Activated naive CD8-positive, alpha-beta T cell treated with anti-CD3 and anti-CD28 coated beads, Interleukin-2, amount 50 U/mL, for 16 hours (primary cell): ENCODE measurements around the gene SLC22A12.
"Not testable (repeated sequence)": the region's sequence is repeated elsewhere in the genome, so short reads cannot be mapped to it uniquely, and the experiment has no call there.

Experiments
- DNase-seq: peaks from one replicate; pipeline ENCODE4 v3.0.0-alpha.2; 2020; ENCODE audit warnings: low read depth, low spot score

Gene SLC22A12

DNA sequence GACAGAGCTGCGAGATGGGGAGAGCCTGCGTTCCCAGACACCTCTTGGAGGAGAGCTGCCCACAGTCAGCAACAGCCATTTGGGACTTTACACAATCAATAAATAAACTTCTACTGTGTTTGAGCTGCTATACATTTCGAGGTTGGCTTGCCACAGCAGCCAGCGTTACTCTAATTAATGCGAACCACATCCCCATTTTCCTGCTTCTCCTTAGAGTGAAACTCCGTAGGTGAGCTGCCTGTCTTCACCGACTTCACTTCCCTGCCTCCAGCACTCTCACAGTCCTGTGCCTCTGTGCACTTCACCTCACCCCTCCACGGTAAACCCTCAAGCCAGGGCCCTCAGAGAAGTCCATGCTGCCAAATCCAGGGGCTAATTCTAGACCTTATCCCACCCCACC is 5.9 kb upstream of the SLC22A12 start:
- no peak for DNase-seq

DNA sequence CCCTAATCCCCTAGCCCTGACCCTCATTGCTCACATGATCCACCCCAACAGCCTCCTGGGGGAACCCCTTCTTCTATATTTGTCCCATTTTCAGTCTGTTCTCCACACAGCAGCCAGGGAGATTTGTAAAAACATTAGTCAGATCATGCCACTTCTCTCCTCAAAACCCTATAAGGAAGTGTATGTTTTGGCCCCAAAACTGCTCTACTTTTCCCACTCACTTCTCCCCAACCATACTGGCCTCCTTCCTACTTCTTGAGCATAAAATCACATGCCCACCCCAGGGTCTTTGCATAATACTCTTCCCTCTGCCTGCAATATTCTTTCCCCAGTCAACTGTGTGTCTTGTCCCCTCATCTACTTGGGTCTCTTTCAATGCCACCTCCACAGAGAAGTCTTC is 4.7 kb upstream of the SLC22A12 start:
- no peak for DNase-seq

DNA sequence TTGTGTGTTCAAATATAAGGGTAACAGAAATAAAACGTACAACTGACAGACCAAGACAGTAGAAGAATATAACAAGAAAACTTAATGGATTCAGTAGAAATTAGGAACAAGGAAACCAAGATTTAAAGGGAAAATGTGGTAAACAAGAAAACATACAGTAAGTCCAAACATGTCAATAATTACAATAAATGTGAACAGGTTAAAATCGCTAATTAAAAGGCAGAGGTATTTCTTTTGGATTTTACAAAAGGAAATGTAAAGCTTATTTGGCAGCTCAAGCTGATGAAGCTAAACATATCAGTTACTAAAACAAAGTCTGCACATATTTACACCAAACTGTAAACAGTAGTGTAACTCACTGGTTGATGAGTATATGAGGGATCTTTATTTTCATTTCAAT is 2.3 kb upstream of the SLC22A12 start:
- DNase-seq: no peak

DNA sequence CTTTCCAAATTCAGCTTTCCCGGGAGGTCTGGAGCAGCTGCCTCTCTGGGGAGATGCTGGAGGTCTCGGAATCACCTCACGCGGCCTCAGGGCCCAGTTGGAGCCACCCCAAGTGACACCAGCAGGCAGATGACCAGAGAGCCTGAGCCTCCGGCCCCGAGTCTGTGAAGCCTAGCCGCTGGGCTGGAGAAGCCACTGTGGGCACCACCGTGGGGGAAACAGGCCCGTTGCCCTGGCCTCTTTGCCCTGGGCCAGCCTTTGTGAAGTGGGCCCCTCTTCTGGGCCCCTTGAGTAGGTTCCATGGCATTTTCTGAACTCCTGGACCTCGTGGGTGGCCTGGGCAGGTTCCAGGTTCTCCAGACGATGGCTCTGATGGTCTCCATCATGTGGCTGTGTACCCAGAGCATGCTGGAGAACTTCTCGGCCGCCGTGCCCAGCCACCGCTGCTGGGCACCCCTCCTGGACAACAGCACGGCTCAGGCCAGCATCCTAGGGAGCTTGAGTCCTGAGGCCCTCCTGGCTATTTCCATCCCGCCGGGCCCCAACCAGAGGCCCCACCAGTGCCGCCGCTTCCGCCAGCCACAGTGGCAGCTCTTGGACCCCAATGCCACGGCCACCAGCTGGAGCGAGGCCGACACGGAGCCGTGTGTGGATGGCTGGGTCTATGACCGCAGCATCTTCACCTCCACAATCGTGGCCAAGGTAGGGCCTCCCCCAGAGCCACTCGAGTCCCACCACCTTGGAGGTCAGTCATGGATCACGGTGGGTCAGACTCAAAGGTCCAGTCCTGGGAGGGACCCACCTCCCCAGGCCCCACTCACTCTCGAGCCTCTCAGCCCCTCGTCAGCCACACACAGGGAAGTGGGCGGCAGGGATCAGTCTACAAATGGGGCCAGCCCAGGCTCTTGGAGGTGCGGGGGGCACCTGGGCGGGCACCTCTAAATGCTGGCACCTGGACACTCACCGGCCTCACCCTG is 525 bp downstream of the SLC22A12 start:
- no peak for DNase-seq

DNA sequence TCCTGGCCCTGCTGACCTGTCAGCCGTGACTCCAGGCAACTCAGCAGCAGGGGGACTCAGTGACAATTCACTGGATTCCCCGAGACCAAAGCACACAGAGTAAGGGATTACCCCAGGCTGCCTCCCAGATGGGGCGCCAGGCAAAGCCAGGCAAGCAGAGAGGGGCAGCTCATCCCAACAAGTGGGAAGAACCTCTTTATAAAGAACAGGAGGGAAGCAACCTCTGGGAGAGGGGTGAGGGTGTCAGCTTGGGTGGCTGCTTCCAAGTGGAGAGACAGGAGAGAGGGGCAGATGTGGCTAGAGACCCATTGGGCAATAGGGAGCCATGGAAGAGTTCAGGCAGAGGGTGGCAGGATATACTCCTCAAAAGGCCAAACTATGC is 1.2 kb downstream of the SLC22A12 start:
- DNase-seq: no peak

DNA sequence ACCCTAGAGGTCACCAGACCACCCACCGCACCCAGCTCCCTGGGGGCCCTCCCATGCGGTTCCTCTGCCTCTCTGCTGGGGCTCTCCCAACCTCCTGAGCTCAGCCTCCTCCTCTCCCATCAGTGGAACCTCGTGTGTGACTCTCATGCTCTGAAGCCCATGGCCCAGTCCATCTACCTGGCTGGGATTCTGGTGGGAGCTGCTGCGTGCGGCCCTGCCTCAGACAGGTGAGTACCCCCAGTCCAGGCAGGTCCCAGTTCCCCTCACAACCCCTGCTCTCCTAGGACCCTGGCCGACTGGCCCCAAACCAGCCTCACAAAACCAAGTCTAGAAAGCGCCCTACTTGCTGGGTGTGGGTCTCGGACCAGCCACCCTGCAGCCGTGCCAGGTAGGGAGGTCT is 1.6 kb downstream of the SLC22A12 start:
- no peak for DNase-seq

DNA sequence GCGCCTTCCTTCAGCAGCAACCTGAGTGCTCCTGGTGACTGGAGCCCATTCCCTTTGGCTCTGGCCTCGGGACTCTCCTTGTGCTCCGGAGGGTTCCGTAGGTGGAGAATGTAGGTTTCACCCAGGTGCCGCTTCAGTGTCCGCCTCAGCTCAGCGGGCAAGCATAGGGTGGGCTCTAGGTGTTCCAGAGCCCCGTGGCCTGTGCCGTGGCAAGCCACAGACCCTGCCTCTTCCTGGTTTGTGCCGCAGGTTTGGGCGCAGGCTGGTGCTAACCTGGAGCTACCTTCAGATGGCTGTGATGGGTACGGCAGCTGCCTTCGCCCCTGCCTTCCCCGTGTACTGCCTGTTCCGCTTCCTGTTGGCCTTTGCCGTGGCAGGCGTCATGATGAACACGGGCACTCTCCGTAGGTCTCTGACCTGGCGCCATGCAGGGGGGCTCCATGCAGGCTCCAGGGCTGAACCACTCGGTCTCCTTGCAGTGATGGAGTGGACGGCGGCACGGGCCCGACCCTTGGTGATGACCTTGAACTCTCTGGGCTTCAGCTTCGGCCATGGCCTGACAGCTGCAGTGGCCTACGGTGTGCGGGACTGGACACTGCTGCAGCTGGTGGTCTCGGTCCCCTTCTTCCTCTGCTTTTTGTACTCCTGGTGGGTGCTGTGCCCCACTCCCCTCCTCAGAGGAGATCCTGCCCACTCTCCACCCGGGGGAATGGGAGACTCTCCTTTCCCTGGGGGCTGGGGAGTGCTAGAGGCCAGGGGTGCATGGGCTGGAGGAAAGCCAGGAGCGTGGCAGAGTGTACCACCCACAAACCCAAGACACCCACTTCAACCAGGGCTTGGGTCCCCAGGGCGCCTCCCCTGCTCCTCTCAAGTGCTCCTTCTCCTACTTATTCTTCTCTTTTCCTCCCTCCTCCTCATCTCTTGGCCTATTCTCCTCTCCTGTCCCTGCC is 2.4 kb downstream of the SLC22A12 start:
- DNase-seq: no peak

DNA sequence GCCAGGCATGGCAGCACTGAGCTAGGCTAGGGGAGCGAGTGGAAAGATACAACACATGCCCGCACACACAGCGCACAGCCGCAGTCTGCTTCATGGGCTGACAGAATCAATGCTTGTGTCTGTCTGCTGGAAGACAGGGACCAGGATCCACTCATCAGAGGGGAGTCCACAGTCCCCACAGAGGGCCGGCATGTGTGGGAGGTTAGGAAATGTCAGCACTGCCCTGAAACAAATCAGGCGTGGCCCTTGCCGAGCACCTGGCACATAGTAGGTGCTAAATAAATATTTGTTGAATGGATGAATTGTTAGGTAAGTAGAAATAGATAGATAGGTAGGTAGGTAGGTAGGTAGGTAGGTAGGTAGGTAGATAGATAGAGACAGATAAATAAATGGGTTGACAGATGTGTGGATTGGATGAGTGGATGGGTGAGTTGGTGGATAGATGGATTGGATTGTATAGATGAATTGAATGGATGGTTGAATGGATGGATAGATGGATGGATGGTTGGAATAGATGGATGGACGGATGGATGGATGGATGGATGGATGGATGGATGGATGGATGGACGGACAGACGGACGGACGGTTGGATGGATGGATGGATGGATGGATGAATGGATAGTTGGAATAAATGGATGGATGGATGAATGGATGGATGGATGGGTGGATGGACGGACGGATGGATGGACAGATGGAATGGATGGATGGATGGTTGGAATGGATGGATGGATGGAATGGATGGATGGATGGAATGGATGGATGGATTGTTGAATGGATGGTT is 3.3 kb downstream of the SLC22A12 start:
- no peak for DNase-seq

DNA sequence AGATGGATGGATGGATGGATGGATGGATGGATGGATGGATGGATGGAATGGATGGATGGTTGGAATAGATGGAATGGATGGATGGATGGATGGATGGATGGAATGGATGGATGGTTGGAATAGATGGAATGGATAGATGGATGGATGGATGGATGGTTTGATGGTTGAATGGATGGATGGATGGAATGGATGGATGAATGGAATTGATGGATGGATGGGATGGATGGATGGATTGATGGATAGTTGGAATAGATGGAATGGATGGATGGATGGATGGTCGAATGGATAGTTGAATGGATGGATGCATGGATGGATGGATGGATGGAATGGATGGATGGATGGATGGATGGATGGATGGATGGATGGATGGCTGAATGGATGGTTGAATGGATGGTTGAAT is 4.9 kb downstream of the SLC22A12 start:
- DNase-seq: not testable (repeated sequence)

DNA sequence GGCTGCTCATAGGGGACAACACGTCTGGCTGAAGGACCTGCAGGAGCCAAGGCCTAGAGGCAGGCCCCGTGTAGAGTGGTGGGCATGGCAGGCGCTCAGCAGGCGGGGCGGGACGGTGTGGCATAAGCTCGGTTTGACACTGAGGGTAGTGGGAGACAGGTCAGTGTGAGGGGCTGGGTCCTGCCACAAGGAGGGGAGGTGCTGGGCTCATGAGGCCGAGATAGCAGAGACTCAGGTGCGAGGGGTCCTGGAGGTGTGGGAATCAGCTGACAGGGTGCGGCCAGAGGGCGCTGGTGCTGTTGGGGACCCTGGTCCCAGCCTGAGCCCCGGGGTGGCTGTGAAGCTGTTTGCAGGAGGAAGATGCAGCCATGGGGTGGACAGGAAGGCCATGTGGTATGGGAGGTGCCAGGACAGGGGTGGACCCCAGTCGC is 6.7 kb downstream of the SLC22A12 start:
- no peak for DNase-seq

DNA sequence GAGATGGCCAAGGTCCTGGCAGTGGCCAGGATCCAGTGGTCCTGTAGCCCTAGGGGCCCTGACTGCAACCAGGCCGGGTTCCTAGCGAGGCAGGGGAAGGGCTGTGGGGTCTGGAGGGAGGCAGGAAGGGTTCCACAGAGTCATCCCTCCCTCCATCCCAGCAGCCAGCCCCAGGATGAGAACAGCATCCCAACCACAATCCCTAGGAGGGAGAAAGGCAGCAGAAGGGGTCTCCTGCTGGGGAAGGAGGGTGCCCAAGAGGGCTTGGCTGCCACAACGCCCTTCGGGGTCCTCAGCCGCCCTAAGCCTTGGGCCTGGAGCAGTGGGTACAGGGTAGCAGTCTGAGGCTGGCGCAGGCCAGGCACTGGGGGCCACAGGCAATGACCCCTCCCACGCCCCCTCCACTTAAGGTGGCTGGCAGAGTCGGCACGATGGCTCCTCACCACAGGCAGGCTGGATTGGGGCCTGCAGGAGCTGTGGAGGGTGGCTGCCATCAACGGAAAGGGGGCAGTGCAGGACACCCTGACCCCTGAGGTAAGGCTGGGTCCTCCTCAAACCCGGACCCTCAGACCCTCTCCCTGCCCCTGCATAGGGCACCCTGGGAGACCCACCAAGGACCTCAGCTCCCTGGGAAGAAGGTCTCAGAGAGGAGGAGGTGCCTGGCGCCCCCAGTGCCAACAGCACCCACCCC is 7.2 kb downstream of the SLC22A12 start:
- no peak for DNase-seq

DNA sequence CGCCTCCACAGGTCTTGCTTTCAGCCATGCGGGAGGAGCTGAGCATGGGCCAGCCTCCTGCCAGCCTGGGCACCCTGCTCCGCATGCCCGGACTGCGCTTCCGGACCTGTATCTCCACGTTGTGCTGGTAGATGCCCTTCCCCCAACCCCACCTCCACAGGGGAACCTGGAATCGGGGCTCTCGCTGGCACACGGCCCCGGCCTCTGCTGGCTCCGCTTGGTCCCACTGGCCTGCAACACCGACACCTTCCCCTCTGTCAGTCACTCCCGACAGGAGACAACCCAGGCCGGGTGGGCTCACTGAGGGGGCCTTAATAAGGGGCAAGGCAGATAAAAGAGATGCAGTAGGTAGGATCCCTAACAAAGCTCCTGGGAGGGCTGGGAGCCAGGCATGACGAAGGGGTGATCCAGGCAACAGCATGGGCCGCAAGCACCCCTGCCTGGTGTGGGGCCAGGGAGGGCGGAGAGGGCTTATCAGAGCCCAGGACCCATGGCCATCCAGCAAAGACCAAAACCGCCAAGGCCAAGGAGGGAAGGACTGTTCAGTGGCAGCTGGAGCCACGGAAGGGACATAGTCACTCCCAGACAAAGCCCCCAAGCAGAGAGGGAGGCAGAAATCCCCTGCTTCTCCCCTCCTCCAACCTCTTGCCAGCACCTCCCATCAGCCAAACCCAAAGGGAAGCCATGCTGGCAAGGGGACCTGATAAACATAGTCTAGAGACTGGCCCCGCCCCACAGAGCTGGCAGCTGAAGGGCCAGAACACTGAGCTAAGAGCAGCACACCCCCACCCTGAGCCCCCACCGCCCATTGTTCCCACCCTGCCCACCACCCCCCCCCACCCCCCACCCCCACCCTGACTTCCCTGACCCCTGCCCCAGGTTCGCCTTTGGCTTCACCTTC is 8.0 kb downstream of the SLC22A12 start:
- no peak for DNase-seq

DNA sequence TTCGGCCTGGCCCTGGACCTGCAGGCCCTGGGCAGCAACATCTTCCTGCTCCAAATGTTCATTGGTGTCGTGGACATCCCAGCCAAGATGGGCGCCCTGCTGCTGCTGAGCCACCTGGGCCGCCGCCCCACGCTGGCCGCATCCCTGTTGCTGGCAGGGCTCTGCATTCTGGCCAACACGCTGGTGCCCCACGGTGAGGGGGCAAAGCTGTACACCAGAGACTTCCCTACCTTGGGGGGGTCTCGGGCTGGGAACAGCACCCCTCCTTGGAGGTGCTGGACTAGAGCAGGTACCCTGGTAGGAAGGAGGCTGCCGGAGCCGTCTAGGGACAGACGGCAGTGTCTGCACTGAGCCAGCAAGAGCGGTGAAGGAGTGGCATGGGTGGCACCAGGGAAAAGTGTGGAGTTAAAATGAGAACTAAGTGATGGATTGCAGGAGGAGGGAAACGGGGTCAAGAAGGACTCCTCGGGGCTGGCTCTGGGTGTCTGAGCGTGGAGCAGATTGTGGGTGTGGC is 8.7 kb downstream of the SLC22A12 start:
- DNase-seq: no peak

DNA sequence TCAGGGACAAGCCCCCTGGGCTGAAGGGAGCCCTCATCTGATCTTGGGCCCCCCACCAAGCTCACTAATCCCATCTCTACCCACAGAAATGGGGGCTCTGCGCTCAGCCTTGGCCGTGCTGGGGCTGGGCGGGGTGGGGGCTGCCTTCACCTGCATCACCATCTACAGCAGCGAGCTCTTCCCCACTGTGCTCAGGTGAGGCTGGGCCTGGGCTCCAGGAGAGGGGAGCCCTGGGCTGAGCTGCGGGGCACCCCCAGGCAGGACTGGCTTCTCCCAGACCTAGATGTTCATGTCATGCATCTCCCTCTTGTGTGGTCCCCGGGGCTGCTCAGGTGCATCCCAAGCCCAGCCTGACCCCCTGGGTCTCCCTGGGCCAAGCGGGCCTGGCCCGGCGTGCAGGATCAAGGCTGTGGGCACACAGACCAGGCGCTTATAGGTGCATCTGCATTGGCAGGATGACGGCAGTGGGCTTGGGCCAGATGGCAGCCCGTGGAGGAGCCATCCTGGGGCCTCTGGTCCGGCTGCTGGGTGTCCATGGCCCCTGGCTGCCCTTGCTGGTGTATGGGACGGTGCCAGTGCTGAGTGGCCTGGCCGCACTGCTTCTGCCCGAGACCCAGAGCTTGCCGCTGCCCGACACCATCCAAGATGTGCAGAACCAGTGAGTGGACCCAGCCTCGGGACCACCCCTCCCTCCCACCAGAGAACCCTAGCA is 9.4 kb downstream of the SLC22A12 start:
- DNase-seq: no peak

DNA sequence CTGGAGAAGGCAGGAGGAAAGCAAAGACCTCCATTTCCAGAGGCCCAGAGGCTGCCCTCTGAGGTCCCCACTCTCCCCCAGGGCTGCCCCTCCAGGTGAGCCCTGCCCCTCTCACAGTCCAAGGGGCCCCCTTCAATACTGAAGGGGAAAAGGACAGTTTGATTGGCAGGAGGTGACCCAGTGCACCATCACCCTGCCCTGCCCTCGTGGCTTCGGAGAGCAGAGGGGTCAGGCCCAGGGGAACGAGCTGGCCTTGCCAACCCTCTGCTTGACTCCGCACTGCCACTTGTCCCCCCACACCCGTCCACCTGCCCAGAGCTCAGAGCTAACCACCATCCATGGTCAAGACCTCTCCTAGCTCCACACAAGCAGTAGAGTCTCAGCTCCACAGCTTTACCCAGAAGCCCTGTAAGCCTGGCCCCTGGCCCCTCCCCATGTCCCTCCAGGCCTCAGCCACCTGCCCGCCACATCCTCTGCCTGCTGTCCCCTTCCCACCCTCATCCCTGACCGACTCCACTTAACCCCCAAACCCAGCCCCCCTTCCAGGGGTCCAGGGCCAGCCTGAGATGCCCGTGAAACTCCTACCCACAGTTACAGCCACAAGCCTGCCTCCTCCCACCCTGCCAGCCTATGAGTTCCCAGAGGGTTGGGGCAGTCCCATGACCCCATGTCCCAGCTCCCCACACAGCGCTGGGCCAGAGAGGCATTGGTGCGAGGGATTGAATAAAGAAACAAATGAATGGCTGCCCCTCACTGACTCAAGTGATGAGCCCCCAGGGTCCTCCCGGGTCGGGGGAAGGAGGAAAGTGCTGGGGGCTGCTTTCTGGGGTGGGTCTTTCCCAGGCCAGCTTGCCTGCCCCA is 10.8 kb downstream of the SLC22A12 start:
- DNase-seq: no peak

DNA sequence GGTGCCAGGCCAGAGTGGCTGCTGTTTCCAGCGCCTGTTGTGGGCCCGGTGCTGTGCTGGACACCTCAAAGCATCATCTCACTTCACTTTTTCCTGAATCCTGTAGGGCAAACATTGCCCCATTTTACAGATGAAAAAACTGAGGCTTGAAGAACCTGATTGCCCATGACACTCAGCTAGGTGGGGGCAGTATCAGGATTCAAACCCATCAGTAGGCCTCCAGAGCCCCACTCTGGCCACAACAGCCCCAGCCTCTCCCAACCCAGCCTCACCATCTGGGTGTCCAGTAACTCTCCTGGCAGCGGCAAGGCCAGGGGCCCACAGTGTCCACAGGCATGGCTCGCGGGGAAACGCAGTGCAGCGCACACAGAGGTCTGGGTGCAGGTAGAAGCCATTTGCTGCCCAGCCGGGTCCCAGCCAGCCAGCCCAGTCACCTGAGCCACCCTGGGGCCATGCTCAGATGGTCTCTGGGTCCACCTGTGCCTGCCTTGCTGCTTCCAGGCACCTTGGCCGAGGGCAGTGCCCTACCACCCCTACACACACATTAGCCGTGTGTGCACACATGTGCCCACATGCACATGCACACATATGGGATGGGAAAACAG is 11.5 kb downstream of the SLC22A12 start:
- DNase-seq: no peak

DNA sequence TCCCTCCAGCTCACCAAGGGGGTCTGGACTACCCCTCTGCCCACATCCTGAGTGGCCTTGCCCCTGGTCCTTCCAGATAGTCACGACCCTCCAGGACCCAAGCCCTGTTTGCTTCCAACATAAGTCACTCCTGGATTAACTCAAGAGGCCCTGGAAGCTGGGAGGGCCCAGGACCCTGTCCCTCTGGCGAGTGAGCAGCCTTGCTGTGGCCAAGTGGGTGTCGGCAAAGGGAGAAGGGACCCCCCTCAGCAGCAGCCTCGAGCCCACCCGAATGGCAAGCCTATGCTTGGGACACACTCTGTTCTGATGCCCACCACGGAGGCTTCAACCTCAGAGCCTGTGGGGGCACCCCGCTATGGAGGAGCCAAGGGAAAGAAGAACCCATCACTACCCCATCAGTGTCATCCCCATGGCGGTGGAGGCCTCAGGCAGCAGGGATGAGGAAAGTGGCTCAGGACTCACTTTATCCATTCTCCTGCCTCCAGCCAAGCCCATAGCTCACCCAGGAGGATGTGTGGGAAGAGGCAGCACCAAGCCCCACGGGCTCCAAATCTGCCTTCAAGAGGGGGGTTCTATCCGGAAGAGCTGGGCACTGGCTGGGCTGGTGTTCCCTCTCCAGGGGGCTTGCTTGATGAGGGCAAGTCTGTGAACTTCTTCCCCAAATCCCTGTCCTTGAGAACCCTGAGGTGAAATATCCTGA is 12.5 kb downstream of the SLC22A12 start:
- DNase-seq: no peak
